OCI-LY7 (cell line): Measurements from ENCODE around the gene TMEM132E. TPM values are rescaled to one million over a fixed set of nuclear protein-coding genes. Genes with fewer than 3 reads are reported as not detected.

Source experiments
- BruUV-seq: library from RNA; stranded (reverse); fragments of 400-500 nt; replicated peaks from 2 replicates; lab custom pipeline; 2021; lab: Mats Ljungman, UMichigan
- CTCF ChIA-PET: fragments of 300-600 bp; sonication (Branson Sonifier 250); formaldehyde crosslinking; loops from one replicate; lab custom pipeline; 2022; ENCODE audit warnings: antibody characterized with exemption; ENCODE audit not compliant: unreplicated experiment; lab: Charles Lee
- POLR2A ChIA-PET: fragments of 300-600 bp; sonication (Branson Sonifier 250); formaldehyde crosslinking; loops from one replicate; lab custom pipeline; 2022; ENCODE audit warnings: antibody characterized with exemption; lab: Charles Lee
- DNase-seq: peaks from one replicate; pipeline ENCODE4 v3.0.0-alpha.2; 2015; ENCODE audit warnings: low spot score
- H2AFZ ChIP-seq: fragments of 200-600 bp; sonication (generic), shearing (Covaris generic); 2 replicates; pipeline ENCODE4 v1.6.1; 2014; ENCODE audit warnings: mild to moderate bottlenecking, antibody characterized with exemption, low read length, moderate library complexity
- H3K27ac ChIP-seq: fragments of 200-600 bp; sonication (generic); 2 replicates; pipeline ENCODE4 v1.5.1; 2014; ENCODE audit warnings: mixed run types, low read depth, mild to moderate bottlenecking, moderate library complexity, low read length, inconsistent platforms; ENCODE audit not compliant: poor library complexity, severe bottlenecking
- H3K36me3 ChIP-seq: fragments of 200-600 bp; sonication (generic); 2 replicates; pipeline ENCODE4 v1.6.1; 2014; ENCODE audit warnings: mild to moderate bottlenecking, antibody characterized with exemption, low read length, moderate library complexity, mixed read lengths; ENCODE audit not compliant: insufficient read depth
- H3K4me1 ChIP-seq: fragments of 200-600 bp; sonication (generic); 2 replicates; pipeline ENCODE4 v1.5.1; 2014; ENCODE audit warnings: mild to moderate bottlenecking, low read length; ENCODE audit not compliant: insufficient read depth, poor library complexity, severe bottlenecking
- H3K4me2 ChIP-seq: fragments of 200-600 bp; sonication (generic); 2 replicates; pipeline ENCODE4 v1.6.1; 2014; ENCODE audit warnings: mild to moderate bottlenecking, low read length
- H3K4me3 ChIP-seq: fragments of 200-600 bp; sonication (generic); 2 replicates; pipeline ENCODE4 v1.5.1; 2014; ENCODE audit warnings: mild to moderate bottlenecking, low read depth, low read length; ENCODE audit not compliant: poor library complexity, severe bottlenecking
- H3K79me2 ChIP-seq: fragments of 200-600 bp; sonication (generic); 2 replicates; pipeline ENCODE4 v1.6.1; 2016; ENCODE audit warnings: low read depth, mild to moderate bottlenecking, low read length, moderate library complexity, mixed read lengths; ENCODE audit not compliant: insufficient read depth
- H3K9me2 ChIP-seq: fragments of 200-600 bp; sonication (generic); 2 replicates; pipeline ENCODE4 v1.6.1; 2016; ENCODE audit warnings: mild to moderate bottlenecking, low read length, mixed read lengths; ENCODE audit not compliant: insufficient read depth
- H3K9me3 ChIP-seq: fragments of 200-600 bp; sonication (generic); 2 replicates; pipeline ENCODE4 v1.6.1; 2014; ENCODE audit warnings: mild to moderate bottlenecking, mixed run types, low read length, mixed read lengths
- H4K20me1 ChIP-seq: fragments of 200-600 bp; sonication (generic); 2 replicates; pipeline ENCODE4 v1.6.1; 2014; ENCODE audit warnings: mild to moderate bottlenecking, antibody characterized with exemption, low read length, moderate library complexity, mixed read lengths; ENCODE audit not compliant: insufficient read depth
- EZH2phosphoT487 ChIP-seq: fragments of 200-600 bp; sonication (generic); IDR thresholded peaks from 2 replicates; pipeline ENCODE4 v1.6.1; 2018; ENCODE audit warnings: low read depth, borderline replicate concordance, mild to moderate bottlenecking, mixed run types, antibody characterized with exemption, low read length, moderate library complexity, mixed read lengths
- intact Hi-C: fragments of 100-400 bp; cut with micrococcal nuclease; formaldehyde crosslinking; loops from one replicate; pipeline ENCODE4 v1.10.0; 2022; ENCODE audit not compliant: unreplicated experiment
- total RNA-seq, 2 experiments: library from RNA; depleted of rRNA in 1 of 2; stranded (reverse); fragments of >200 nt in 1 of 2; shearing (Covaris generic) in 1 of 2; gene quantifications; 2 replicates each; pipeline ENCODE4 v1.2.3, GENCODE V29; 2014 to 2022
- TF ChIP-seq, protein P1 (sequence below): fragments of 200-600 bp; sonication (generic); conservative IDR thresholded peaks from 2 replicates; pipeline ENCODE4 v1.5.1; 2014; ENCODE audit warnings: mild to moderate bottlenecking, antibody characterized with exemption, low read length, moderate library complexity, mixed read lengths

TMEM132E gene
- total RNA-seq, 2 experiments from 2014 or later: not detected

DNA sequence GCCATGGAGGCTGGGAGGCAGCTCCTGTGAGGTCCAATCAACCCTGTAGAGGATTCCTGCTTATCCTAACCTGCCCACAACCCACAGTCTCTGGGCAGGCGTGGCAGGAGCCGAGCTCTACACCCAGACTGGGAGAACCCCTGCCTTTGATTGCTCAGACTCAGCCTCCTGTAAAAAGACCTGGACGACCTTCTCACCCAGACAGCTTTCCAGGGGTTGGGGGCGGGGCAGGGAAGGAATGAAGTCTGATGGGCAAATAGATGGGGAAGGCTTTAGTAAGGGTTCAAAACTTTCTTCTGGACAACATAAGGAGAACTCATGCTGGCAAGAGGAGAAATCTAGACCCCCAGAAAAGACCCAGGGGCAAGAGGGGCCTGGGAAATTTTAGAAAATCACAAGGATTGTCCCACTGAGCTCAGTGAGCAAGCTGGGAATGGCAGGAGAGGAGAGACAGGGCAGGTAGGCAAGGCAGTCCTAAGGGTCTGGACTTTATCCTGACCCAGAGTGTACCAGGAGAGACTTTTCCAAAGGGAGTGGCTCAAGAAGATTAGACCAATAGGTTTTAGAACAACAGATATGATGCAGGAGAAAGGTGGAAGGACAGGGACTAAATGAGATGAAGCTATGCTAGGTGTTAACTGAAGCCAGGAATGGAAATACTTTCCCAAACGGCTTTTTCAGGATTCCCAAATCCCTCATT is 70.8 kb downstream of the TMEM132E start:
- Histone ChIP-seq H3K4me3 (no peak overlapping the region), H4K20me1 (no peaks in the 10 kb centered on the region), H3K27ac (no peak overlapping the region), H3K9me2 (no peaks in the 10 kb centered on the region), H2AFZ (no peak overlapping the region), H3K4me1 (no peaks in the 10 kb centered on the region), H3K4me2 (no peak overlapping the region), H3K36me3 (no peaks in the 10 kb centered on the region), H3K9me3 (no peaks in the 10 kb centered on the region), H3K79me2 (no peaks in the 10 kb centered on the region)
- no TSS peak for BruUV-seq
- POLR2A ChIA-PET: no interaction called here
- TF ChIP-seq EZH2phosphoT487: no peak
- TF ChIP-seq, protein P1, sequence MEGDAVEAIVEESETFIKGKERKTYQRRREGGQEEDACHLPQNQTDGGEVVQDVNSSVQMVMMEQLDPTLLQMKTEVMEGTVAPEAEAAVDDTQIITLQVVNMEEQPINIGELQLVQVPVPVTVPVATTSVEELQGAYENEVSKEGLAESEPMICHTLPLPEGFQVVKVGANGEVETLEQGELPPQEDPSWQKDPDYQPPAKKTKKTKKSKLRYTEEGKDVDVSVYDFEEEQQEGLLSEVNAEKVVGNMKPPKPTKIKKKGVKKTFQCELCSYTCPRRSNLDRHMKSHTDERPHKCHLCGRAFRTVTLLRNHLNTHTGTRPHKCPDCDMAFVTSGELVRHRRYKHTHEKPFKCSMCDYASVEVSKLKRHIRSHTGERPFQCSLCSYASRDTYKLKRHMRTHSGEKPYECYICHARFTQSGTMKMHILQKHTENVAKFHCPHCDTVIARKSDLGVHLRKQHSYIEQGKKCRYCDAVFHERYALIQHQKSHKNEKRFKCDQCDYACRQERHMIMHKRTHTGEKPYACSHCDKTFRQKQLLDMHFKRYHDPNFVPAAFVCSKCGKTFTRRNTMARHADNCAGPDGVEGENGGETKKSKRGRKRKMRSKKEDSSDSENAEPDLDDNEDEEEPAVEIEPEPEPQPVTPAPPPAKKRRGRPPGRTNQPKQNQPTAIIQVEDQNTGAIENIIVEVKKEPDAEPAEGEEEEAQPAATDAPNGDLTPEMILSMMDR: no peak
- CTCF ChIA-PET: no interaction called here
- intact Hi-C loops: no loop called here
- DNase-seq: no peak

DNA sequence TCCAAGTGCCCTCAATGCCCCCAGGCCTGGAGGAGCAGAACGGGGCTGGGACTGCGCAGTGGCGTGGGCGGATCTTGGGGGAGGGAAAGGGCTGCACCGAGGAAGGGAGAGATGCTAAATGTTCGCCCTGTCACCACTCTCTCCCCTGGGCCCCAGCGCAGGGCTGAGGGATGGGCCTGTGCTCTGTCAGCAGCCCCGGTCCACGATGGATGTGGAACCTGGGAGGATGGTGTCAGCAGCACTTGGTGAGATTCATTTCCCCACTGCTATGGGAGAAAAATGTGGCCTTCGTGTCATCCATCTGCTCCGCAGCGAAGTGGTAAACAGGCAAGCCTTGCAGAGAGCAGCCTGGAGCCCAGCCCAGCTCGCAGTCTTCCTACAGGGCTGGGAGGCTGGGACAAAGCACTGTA is 72.0 kb downstream of the TMEM132E start:
- H4K20me1 ChIP-seq: no peaks in the 10 kb centered on the region
- no peak overlapping the region for H3K4me2 ChIP-seq
- no peak overlapping the region for H2AFZ ChIP-seq
- H3K4me1 ChIP-seq: no peaks in the 10 kb centered on the region
- no peaks in the 10 kb centered on the region for H3K79me2 ChIP-seq
- BruUV-seq: no TSS peak
- no peak for DNase-seq
- H3K9me3 ChIP-seq: no peaks in the 10 kb centered on the region
- H3K4me3 ChIP-seq: no peak overlapping the region
- CTCF ChIA-PET: no interaction called here
- H3K27ac ChIP-seq: no peak overlapping the region
- no peaks in the 10 kb centered on the region for H3K36me3 ChIP-seq
- no peak for TF ChIP-seq EZH2phosphoT487
- TF ChIP-seq, protein P1: no peak
- intact Hi-C loops: no loop called here
- H3K9me2 ChIP-seq: no peaks in the 10 kb centered on the region
- POLR2A ChIA-PET: no interaction called here

DNA sequence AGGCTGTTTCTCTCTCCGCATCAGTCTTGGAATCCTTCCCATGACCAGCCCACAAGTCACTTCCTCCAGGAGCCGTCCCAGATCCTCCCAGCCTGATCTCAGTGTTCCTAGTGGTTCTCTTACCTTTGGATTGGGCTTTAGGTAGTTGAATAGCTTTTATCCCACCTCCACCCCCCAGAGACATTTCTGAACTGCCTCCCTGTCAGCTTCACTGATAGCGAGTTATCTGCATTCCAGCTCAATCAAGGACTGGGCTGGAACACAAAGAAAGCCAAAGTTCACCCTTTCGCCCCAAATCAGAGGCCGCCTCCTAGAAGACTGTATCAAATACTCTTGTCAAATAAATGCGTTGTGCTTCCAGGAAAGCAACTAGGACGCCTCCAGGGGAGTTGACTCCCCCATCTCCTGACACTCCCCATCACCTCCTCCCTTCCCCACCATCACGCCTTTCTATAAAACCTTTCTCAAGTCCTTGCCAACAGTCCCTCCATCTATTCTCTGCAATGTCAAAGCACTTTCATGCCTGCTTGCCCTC is 72.7 kb downstream of the TMEM132E start:
- H3K4me1 ChIP-seq: no peaks in the 10 kb centered on the region
- CTCF ChIA-PET: no interaction called here
- no peaks in the 10 kb centered on the region for H3K79me2 ChIP-seq
- intact Hi-C loops: no loop called here
- no peaks in the 10 kb centered on the region for H4K20me1 ChIP-seq
- POLR2A ChIA-PET: no interaction called here
- no TSS peak for BruUV-seq
- no peak overlapping the region for H2AFZ ChIP-seq
- no peak overlapping the region for H3K4me2 ChIP-seq
- H3K27ac ChIP-seq: no peak overlapping the region
- H3K9me2 ChIP-seq: no peaks in the 10 kb centered on the region
- no peaks in the 10 kb centered on the region for H3K9me3 ChIP-seq
- DNase-seq: no peak
- no peaks in the 10 kb centered on the region for H3K36me3 ChIP-seq
- TF ChIP-seq, protein P1: no peak
- TF ChIP-seq EZH2phosphoT487: no peak
- H3K4me3 ChIP-seq: no peak overlapping the region
